ENCODE measurements around the gene UXS1.

UXS1 gene

GRCh38 chr2:106165561-106165960 lies 28.5 kb downstream of the UXS1 start:
- H3K27me3 ChIP-seq (ENCODE audit: insufficient read depth, low read length): no peaks in the 10 kb centered on the region
- H3K9me3 ChIP-seq (ENCODE audit: low read length): no peaks in the 10 kb centered on the region
- no peak overlapping the region for H3K4me3 ChIP-seq (ENCODE audit: low read length)
- H2AFZ ChIP-seq (ENCODE audit: low read depth, low read length): no peak overlapping the region
- peaks cover 19% of the 10 kb centered on the region for H3K36me3 ChIP-seq (ENCODE audit: insufficient read depth, low read length)
- H3K4me1 ChIP-seq (ENCODE audit: insufficient read depth, low read length): peaks cover 27% of the 10 kb centered on the region

- Histone ChIP-seq H3K4me3 (ENCODE audit: low read length) (no peak overlapping the region), H3K4me1 (ENCODE audit: insufficient read depth, low read length) (peaks cover 27% of the 10 kb centered on the region), H2AFZ (ENCODE audit: low read depth, low read length) (no peak overlapping the region), H3K27me3 (ENCODE audit: insufficient read depth, low read length) (no peaks in the 10 kb centered on the region), H3K36me3 (ENCODE audit: insufficient read depth, low read length) (peaks cover 24% of the 10 kb centered on the region), H3K9me3 (ENCODE audit: low read length) (no peaks in the 10 kb centered on the region)
Observed at GRCh38 chr2:106165029-106165428, 29.1 kb downstream of the UXS1 start.

- H3K36me3 ChIP-seq (ENCODE audit: insufficient read depth, low read length): peaks cover 33% of the 10 kb centered on the region
- no peaks in the 10 kb centered on the region for H3K9me3 ChIP-seq (ENCODE audit: low read length)
- peaks cover 27% of the 10 kb centered on the region for H3K4me1 ChIP-seq (ENCODE audit: insufficient read depth, low read length)
- no peaks in the 10 kb centered on the region for H3K27me3 ChIP-seq (ENCODE audit: insufficient read depth, low read length)
- H3K4me3 ChIP-seq (ENCODE audit: low read length): no peak overlapping the region
- no peak overlapping the region for H2AFZ ChIP-seq (ENCODE audit: low read depth, low read length)
Observed at GRCh38 chr2:106163948-106164545, 30.1 kb downstream of the UXS1 start.

GRCh38 chr2:106161938-106162820 lies 31.9 kb downstream of the UXS1 start:
- no peak overlapping the region for H3K4me3 ChIP-seq (ENCODE audit: low read length)
- H3K27me3 ChIP-seq (ENCODE audit: insufficient read depth, low read length): no peaks in the 10 kb centered on the region
- no peak overlapping the region for H2AFZ ChIP-seq (ENCODE audit: low read depth, low read length)
- H3K4me1 ChIP-seq (ENCODE audit: insufficient read depth, low read length): peaks cover 27% of the 10 kb centered on the region
- H3K36me3 ChIP-seq (ENCODE audit: insufficient read depth, low read length): peaks cover 46% of the 10 kb centered on the region
- peaks cover 6% of the 10 kb centered on the region for H3K9me3 ChIP-seq (ENCODE audit: low read length)

GRCh38 chr2:106161341-106161740 lies 32.8 kb downstream of the UXS1 start:
- Histone ChIP-seq H3K36me3 (ENCODE audit: insufficient read depth, low read length) (peaks cover 46% of the 10 kb centered on the region), H3K9me3 (ENCODE audit: low read length) (peaks cover 6% of the 10 kb centered on the region), H3K4me1 (ENCODE audit: insufficient read depth, low read length) (peaks cover 21% of the 10 kb centered on the region), H2AFZ (ENCODE audit: low read depth, low read length) (no peak overlapping the region), H3K4me3 (ENCODE audit: low read length) (no peak overlapping the region), H3K27me3 (ENCODE audit: insufficient read depth, low read length) (no peaks in the 10 kb centered on the region)

GRCh38 chr2:106160786-106161261 lies 33.3 kb downstream of the UXS1 start:
- H3K4me3 ChIP-seq (ENCODE audit: low read length): no peak overlapping the region
- H2AFZ ChIP-seq (ENCODE audit: low read depth, low read length): no peak overlapping the region
- H3K9me3 ChIP-seq (ENCODE audit: low read length): peaks cover 8% of the 10 kb centered on the region
- no peaks in the 10 kb centered on the region for H3K27me3 ChIP-seq (ENCODE audit: insufficient read depth, low read length)
- H3K4me1 ChIP-seq (ENCODE audit: insufficient read depth, low read length): peaks cover 16% of the 10 kb centered on the region
- H3K36me3 ChIP-seq (ENCODE audit: insufficient read depth, low read length): peaks cover 51% of the 10 kb centered on the region

GRCh38 chr2:106159866-106160785 lies 34.0 kb downstream of the UXS1 start:
- Histone ChIP-seq H3K36me3 (ENCODE audit: insufficient read depth, low read length) (peaks cover 58% of the 10 kb centered on the region), H3K9me3 (ENCODE audit: low read length) (peaks cover 12% of the 10 kb centered on the region), H3K27me3 (ENCODE audit: insufficient read depth, low read length) (no peaks in the 10 kb centered on the region), H3K4me3 (ENCODE audit: low read length) (no peak overlapping the region), H2AFZ (ENCODE audit: low read depth, low read length) (no peak overlapping the region), H3K4me1 (ENCODE audit: insufficient read depth, low read length) (peaks cover 9% of the 10 kb centered on the region)

GRCh38 chr2:106158871-106159270 lies 35.2 kb downstream of the UXS1 start:
- Histone ChIP-seq H3K27me3 (ENCODE audit: insufficient read depth, low read length) (no peaks in the 10 kb centered on the region), H3K9me3 (ENCODE audit: low read length) (peaks cover 20% of the 10 kb centered on the region), H3K36me3 (ENCODE audit: insufficient read depth, low read length) (peaks cover 68% of the 10 kb centered on the region), H3K4me1 (ENCODE audit: insufficient read depth, low read length) (no peaks in the 10 kb centered on the region), H3K4me3 (ENCODE audit: low read length) (no peak overlapping the region), H2AFZ (ENCODE audit: low read depth, low read length) (no peak overlapping the region)

GRCh38 chr2:106158131-106158530 lies 36.0 kb downstream of the UXS1 start:
- no peaks in the 10 kb centered on the region for H3K27me3 ChIP-seq (ENCODE audit: insufficient read depth, low read length)
- H3K36me3 ChIP-seq (ENCODE audit: insufficient read depth, low read length): peaks cover 71% of the 10 kb centered on the region
- no peak overlapping the region for H3K4me3 ChIP-seq (ENCODE audit: low read length)
- H2AFZ ChIP-seq (ENCODE audit: low read depth, low read length): no peak overlapping the region
- H3K4me1 ChIP-seq (ENCODE audit: insufficient read depth, low read length): no peaks in the 10 kb centered on the region
- H3K9me3 ChIP-seq (ENCODE audit: low read length): peaks cover 22% of the 10 kb centered on the region

GRCh38 chr2:106157416-106157815 lies 36.7 kb downstream of the UXS1 start:
- H3K9me3 ChIP-seq (ENCODE audit: low read length): peaks cover 23% of the 10 kb centered on the region
- H3K4me3 ChIP-seq (ENCODE audit: low read length): no peak overlapping the region
- H2AFZ ChIP-seq (ENCODE audit: low read depth, low read length): no peak overlapping the region
- no peaks in the 10 kb centered on the region for H3K4me1 ChIP-seq (ENCODE audit: insufficient read depth, low read length)
- H3K27me3 ChIP-seq (ENCODE audit: insufficient read depth, low read length): no peaks in the 10 kb centered on the region
- peaks cover 66% of the 10 kb centered on the region for H3K36me3 ChIP-seq (ENCODE audit: insufficient read depth, low read length)

GRCh38 chr2:106156305-106157296 lies 37.5 kb downstream of the UXS1 start:
- Histone ChIP-seq H3K36me3 (ENCODE audit: insufficient read depth, low read length) (peaks cover 62% of the 10 kb centered on the region), H2AFZ (ENCODE audit: low read depth, low read length) (no peak overlapping the region), H3K27me3 (ENCODE audit: insufficient read depth, low read length) (no peaks in the 10 kb centered on the region), H3K4me3 (ENCODE audit: low read length) (no peak overlapping the region), H3K9me3 (ENCODE audit: low read length) (peaks cover 23% of the 10 kb centered on the region), H3K4me1 (ENCODE audit: insufficient read depth, low read length) (no peaks in the 10 kb centered on the region)

GRCh38 chr2:106153781-106154180 lies 40.3 kb downstream of the UXS1 start:
- Histone ChIP-seq H3K27me3 (ENCODE audit: insufficient read depth, low read length) (no peaks in the 10 kb centered on the region), H3K4me3 (ENCODE audit: low read length) (no peak overlapping the region), H3K36me3 (ENCODE audit: insufficient read depth, low read length) (peaks cover 47% of the 10 kb centered on the region), H2AFZ (ENCODE audit: low read depth, low read length) (no peak overlapping the region), H3K4me1 (ENCODE audit: insufficient read depth, low read length) (no peaks in the 10 kb centered on the region), H3K9me3 (ENCODE audit: low read length) (peaks cover 28% of the 10 kb centered on the region)
